Activated naive CD8-positive, alpha-beta T cell treated with anti-CD3 and anti-CD28 coated beads, Interleukin-2, amount 50 U/mL, for 24 hours (primary cell): ENCODE data around the gene UGT2B15.

Source experiments
- ATAC-seq: fragments of 150-1000 bp; cut with Tn5 transposase; one replicate; pipeline ENCODE4 v1.10.0; 2021
- DNase-seq: peaks from one replicate; pipeline ENCODE4 v3.0.0; 2021
- H3K27ac Mint-ChIP-seq: one replicate; pipeline ENCODE4 v1.8.0; 2021; ENCODE audit warnings: mild to moderate bottlenecking, mixed read lengths
- H3K27me3 Mint-ChIP-seq: one replicate; pipeline ENCODE4 v1.8.0; 2021; ENCODE audit warnings: mixed read lengths
- H3K36me3 Mint-ChIP-seq: one replicate; pipeline ENCODE4 v1.8.0; 2021; ENCODE audit warnings: low read depth, mixed read lengths
- H3K4me1 Mint-ChIP-seq: one replicate; pipeline ENCODE4 v1.8.0; 2021; ENCODE audit warnings: mixed read lengths
- H3K4me3 Mint-ChIP-seq: one replicate; pipeline ENCODE4 v1.8.0; 2021; ENCODE audit warnings: mild to moderate bottlenecking, moderate library complexity, mixed read lengths
- H3K9me3 Mint-ChIP-seq: one replicate; pipeline ENCODE4 v1.8.0; 2021; ENCODE audit warnings: mixed read lengths

The UGT2B15 gene

DNA sequence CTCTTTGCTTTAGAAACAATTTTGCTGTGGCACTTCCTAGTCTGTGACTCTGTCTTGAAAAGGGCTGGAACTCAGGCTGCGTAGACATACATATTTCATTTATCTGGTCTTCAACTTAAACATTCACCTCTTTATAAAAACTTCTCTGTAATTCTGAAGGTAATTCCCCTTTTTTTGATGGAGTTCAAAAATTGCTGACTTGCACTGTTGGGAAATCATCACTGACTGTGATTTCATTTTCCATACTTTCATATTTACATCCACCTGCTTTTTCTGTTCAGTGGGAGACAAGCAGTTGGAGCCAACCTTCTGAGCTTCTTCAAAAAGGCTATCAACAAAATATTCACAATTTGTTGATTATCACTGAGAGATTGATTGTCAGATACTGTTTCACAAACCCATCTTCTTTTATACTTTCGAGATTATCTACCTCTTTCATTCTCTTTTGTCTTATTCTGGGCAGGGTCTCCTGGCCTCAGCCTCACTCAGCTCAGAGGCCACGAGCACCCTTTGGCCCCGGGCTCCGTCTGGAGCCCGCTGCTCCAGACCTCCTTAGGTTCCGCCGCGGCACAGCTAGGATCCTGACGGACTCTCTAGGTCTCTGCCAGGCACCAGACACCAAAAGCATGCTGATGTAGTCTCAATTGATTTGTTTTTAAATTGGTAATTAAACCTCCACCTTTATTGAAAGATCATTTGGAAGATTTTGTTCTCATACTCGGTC is 54.6 kb downstream of the UGT2B15 start:
- no peak overlapping the region for H3K27ac Mint-ChIP-seq

DNA sequence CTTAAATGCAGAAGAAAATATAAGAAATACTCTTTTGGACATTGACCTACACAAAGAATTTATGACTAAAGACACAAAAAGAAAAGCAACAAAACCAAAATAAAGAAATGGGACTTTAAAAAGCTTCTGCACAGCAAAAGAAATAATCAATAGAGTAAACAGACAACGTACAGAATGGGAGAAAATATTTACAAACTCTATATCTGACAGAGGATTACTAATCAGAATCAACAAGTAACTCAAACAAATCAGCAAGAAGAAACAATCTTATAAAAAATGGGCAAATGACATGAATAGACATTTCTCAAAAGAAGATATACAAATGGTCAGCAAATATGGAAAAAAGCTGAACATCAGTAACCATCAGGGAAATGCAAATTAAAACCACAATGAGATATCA is 56.7 kb downstream of the UGT2B15 start:
- no peak for ATAC-seq
- H3K27me3 Mint-ChIP-seq: no peaks in the 10 kb centered on the region
- DNase-seq: no peak
- H3K36me3 Mint-ChIP-seq: no peaks in the 10 kb centered on the region
- no peak overlapping the region for H3K27ac Mint-ChIP-seq
- no peaks in the 10 kb centered on the region for H3K4me1 Mint-ChIP-seq
- no peak overlapping the region for H3K4me3 Mint-ChIP-seq
- no peaks in the 10 kb centered on the region for H3K9me3 Mint-ChIP-seq

More for the DNA sequence above, 54.6 kb downstream of the UGT2B15 start:
- Mint-ChIP-seq H3K9me3 (no peaks in the 10 kb centered on the region), H3K27me3 (no peaks in the 10 kb centered on the region), H3K4me1 (no peaks in the 10 kb centered on the region), H3K4me3 (no peak overlapping the region), H3K36me3 (no peaks in the 10 kb centered on the region)
- DNase-seq (no peak), ATAC-seq (no peak)

DNA sequence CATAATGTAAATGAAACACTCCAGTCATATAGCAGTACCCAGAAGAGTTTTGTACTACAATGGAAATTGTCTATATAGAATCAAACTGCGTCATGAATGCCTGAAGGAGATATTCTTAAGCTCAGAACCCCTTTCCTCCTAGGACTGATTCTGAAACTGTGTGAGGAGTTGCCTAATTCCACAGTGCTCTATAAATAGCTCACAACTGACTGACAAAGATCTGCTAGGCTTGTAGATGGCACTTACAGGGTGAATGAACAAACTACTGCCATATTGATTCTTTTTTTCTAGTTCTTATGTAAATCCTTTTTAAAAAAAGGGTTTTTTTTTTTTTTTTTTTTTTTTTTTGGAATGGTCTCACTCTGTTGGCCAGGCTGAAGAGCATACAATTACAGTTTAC is 64.2 kb downstream of the UGT2B15 start:
- ATAC-seq: no peak
- no peak overlapping the region for H3K4me3 Mint-ChIP-seq
- no peaks in the 10 kb centered on the region for H3K36me3 Mint-ChIP-seq
- no peak for DNase-seq
- H3K27me3 Mint-ChIP-seq: no peaks in the 10 kb centered on the region
- no peaks in the 10 kb centered on the region for H3K9me3 Mint-ChIP-seq
- H3K27ac Mint-ChIP-seq: no peak overlapping the region
- no peaks in the 10 kb centered on the region for H3K4me1 Mint-ChIP-seq

DNA sequence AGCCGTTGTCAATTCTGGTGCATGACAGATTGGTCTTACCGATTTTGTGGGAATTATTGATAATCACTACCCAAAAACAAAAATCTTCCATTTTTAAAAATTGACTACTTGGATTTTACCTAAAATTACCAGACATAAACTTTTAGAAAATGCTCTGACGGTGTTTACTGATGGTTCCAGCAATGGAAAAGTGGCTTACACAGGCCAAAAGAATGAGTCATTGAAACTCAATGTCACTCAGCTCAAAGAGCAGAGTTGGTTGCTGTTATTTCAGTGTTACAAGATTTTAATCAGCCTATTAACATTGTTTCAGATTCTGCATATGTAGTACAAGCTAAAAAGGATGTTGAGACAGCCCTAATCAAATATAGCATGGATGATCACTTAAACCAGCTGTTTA is 71.3 kb downstream of the UGT2B15 start:
- ATAC-seq: no peak
- H3K36me3 Mint-ChIP-seq: no peaks in the 10 kb centered on the region
- H3K27ac Mint-ChIP-seq: no peak overlapping the region
- H3K4me3 Mint-ChIP-seq: no peak overlapping the region
- H3K4me1 Mint-ChIP-seq: no peaks in the 10 kb centered on the region
- no peaks in the 10 kb centered on the region for H3K27me3 Mint-ChIP-seq
- H3K9me3 Mint-ChIP-seq: no peaks in the 10 kb centered on the region
- DNase-seq: no peak

DNA sequence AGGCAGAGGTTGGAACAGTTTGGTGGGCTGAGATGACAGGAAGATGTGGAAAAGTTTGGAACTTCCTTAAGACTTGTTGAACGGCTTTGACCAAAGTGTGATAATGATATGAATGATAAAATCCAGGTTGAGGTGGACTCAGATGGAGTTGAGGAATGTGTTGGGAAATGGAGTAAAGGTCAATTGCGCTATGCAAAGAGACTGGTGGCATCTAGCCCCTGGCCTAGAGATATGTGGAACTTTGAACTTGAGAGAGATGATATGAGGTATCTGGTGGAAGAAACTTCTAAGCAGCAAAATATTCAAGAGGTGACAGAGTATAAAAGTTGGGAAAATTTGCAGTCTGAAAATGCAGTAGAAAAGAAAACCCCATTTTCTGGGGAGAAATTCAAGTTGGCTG is 73.0 kb downstream of the UGT2B15 start:
- Mint-ChIP-seq H3K4me3 (no peak overlapping the region), H3K27ac (no peak overlapping the region), H3K4me1 (no peaks in the 10 kb centered on the region), H3K9me3 (no peaks in the 10 kb centered on the region), H3K27me3 (no peaks in the 10 kb centered on the region), H3K36me3 (no peaks in the 10 kb centered on the region)
- DNase-seq (no peak), ATAC-seq (no peak)
